GM23338 (cell line): ENCODE measurements around the gene BTN2A1. TPM values are rescaled to one million over a fixed set of nuclear protein-coding genes. Genes with fewer than 3 reads are reported as not detected.

Source experiments
- ATAC-seq: fragments of 200-7000 bp; cut with Tn5 transposase; 3 replicates; pipeline ENCODE4 v1.9.1; 2020
- DNase-seq: peaks from one replicate; pipeline ENCODE4 v3.0.0-alpha.2; 2015; ENCODE audit warnings: low spot score
- H2AFZ ChIP-seq: fragments of 200-600 bp; sonication (generic); 2 replicates; pipeline ENCODE4 v1.8.0; 2016; ENCODE audit warnings: antibody characterized with exemption, mild to moderate bottlenecking, moderate library complexity
- H3F3A ChIP-seq: fragments of 200-600 bp; sonication (generic); replicated peaks from 2 replicates; pipeline ENCODE4 v1.8.0; 2017; ENCODE audit warnings: antibody characterized with exemption, mixed run types, low read depth
- H3K27ac ChIP-seq: fragments of 200-600 bp; sonication (generic); 2 replicates; pipeline ENCODE4 v1.6.1; 2016; ENCODE audit warnings: low read depth
- H3K27me3 ChIP-seq: fragments of 200-600 bp; sonication (generic); 2 replicates; pipeline ENCODE4 v1.8.0; 2016; ENCODE audit warnings: mild to moderate bottlenecking, mixed run types, moderate library complexity; ENCODE audit not compliant: insufficient read depth
- H3K36me3 ChIP-seq: fragments of 200-600 bp; sonication (generic); 2 replicates; pipeline ENCODE4 v1.8.0; 2016; ENCODE audit warnings: mild to moderate bottlenecking; ENCODE audit not compliant: insufficient read depth
- H3K4me1 ChIP-seq: fragments of 200-600 bp; sonication (generic); 2 replicates; pipeline ENCODE4 v1.8.0; 2016; ENCODE audit warnings: mild to moderate bottlenecking, moderate library complexity; ENCODE audit not compliant: insufficient read depth
- H3K4me2 ChIP-seq: fragments of 200-600 bp; sonication (generic); 2 replicates; pipeline ENCODE4 v1.7.1; 2017; ENCODE audit warnings: mixed run types
- H3K4me3 ChIP-seq: fragments of 200-600 bp; sonication (generic); 2 replicates; pipeline ENCODE4 v1.6.1; 2016; ENCODE audit warnings: mixed run types
- H3K79me2 ChIP-seq: fragments of 200-600 bp; sonication (generic); replicated peaks from 2 replicates; pipeline ENCODE4 v1.8.0; 2017; ENCODE audit warnings: mild to moderate bottlenecking; ENCODE audit not compliant: insufficient read depth
- H3K9me2 ChIP-seq: fragments of 200-600 bp; sonication (generic); 2 replicates; pipeline ENCODE4 v1.8.0; 2017; ENCODE audit not compliant: insufficient read depth
- H4K20me1 ChIP-seq: fragments of 200-600 bp; sonication (generic); replicated peaks from 2 replicates; pipeline ENCODE4 v1.8.0; 2017; ENCODE audit warnings: mild to moderate bottlenecking; ENCODE audit not compliant: insufficient read depth
- H3K27ac Mint-ChIP-seq: 2 replicates; pipeline ENCODE4 v1.8.0; 2020; ENCODE audit warnings: inconsistent platforms, mild to moderate bottlenecking, moderate library complexity, mixed read lengths
- H3K27me3 Mint-ChIP-seq: 3 replicates; pipeline ENCODE4 v1.8.0; 2022; ENCODE audit warnings: low read depth, mild to moderate bottlenecking, moderate library complexity, mixed read lengths, inconsistent platforms; ENCODE audit not compliant: insufficient read depth, poor library complexity
- H3K36me3 Mint-ChIP-seq: 3 replicates; pipeline ENCODE4 v1.8.0; 2021; ENCODE audit warnings: low read depth, mild to moderate bottlenecking, inconsistent platforms, moderate library complexity, mixed read lengths
- H3K4me1 Mint-ChIP-seq: 3 replicates; pipeline ENCODE4 v1.8.0; 2020; ENCODE audit warnings: mild to moderate bottlenecking, inconsistent platforms, mixed read lengths
- H3K4me3 Mint-ChIP-seq: 3 replicates; pipeline ENCODE4 v1.8.0; 2021; ENCODE audit warnings: moderate library complexity, mild to moderate bottlenecking, inconsistent platforms, mixed read lengths
- H3K9me3 Mint-ChIP-seq: 3 replicates; pipeline ENCODE4 v1.8.0; 2020; ENCODE audit warnings: moderate library complexity, mild to moderate bottlenecking, inconsistent platforms, mixed read lengths
- CTCF ChIP-seq, 2 experiments: fragments of 200-600 bp in 1 of 2; sonication (generic) in 1 of 2; conservative IDR thresholded peaks; 2 replicates each; pipeline versions ENCODE4 v1.5.1 to v1.6.1; 2016 to 2017; ENCODE audit warnings: antibody characterized with exemption in 2 of 2, low read depth in 2 of 2, mild to moderate bottlenecking in 2 of 2, moderate library complexity in 1 of 2
- ETS1 ChIP-seq: IDR thresholded peaks from 2 replicates; pipeline ENCODE4 v1.6.1; 2016; ENCODE audit warnings: antibody characterized with exemption
- JUNB ChIP-seq: IDR thresholded peaks from one replicate; pipeline ENCODE4 v1.6.1; 2016; ENCODE audit warnings: antibody characterized with exemption; ENCODE audit not compliant: unreplicated experiment
- STAT1 ChIP-seq: IDR thresholded peaks from one replicate; pipeline ENCODE4 v1.6.1; 2016; ENCODE audit warnings: antibody characterized with exemption; ENCODE audit not compliant: unreplicated experiment
- ZNF114 ChIP-seq: fragments of 250-450 bp; sonication (Bioruptor Pico); IDR thresholded peaks from 2 replicates; pipeline ENCODE4 v1.5.0; 2020; ENCODE audit warnings: mild to moderate bottlenecking, moderate library complexity
- polyA plus RNA-seq: library from polyadenylated mRNA; unstranded; fragments of >200 nt; fragmentation: Nextera tagmentation; extraction: Ambion mirVana; gene quantifications from 2 replicates; pipeline ENCODE4 v1.2.1, GENCODE V29; 2016
- total RNA-seq: library from RNA; depleted of rRNA; stranded (reverse); fragments of >200 nt; shearing (Covaris generic); gene quantifications from 2 replicates; pipeline ENCODE4 v1.2.3, GENCODE V29; 2014
- TF ChIP-seq, protein P1 (sequence below): IDR thresholded peaks from one replicate; pipeline ENCODE4 v1.6.1; 2018; ENCODE audit warnings: antibody characterized with exemption; ENCODE audit not compliant: unreplicated experiment

Gene BTN2A1
- total and polyA plus RNA-seq, 2 experiments from 2014 or later, result 6.3 to 7.0 TPM

- Mint-ChIP-seq H3K4me1 (no peaks in the 10 kb centered on the region), H3K27ac (no peak overlapping the region), H3K9me3 (no peaks in the 10 kb centered on the region), H3K4me3 (no peak overlapping the region), H3K27me3 (peaks cover 2% of the 10 kb centered on the region), H3K36me3 (no peaks in the 10 kb centered on the region)
- no peak overlapping the region for H3K27ac ChIP-seq
- no peak overlapping the region for H2AFZ ChIP-seq
- DNase-seq, result no peak
- H3K27me3 ChIP-seq, result no peaks in the 10 kb centered on the region
- ATAC-seq, result no peak
- no peaks in the 10 kb centered on the region for H3K4me1 ChIP-seq
- no peaks in the 10 kb centered on the region for H3K79me2 ChIP-seq
- no peaks in the 10 kb centered on the region for H3F3A ChIP-seq
- H3K36me3 ChIP-seq, result no peaks in the 10 kb centered on the region
- no peaks in the 10 kb centered on the region for H4K20me1 ChIP-seq
- no peak overlapping the region for H3K4me3 ChIP-seq
- TF ChIP-seq ETS1, result no peak
- TF ChIP-seq STAT1, result no peak
- TF ChIP-seq ZNF114, result no peak
- TF ChIP-seq, protein P1, sequence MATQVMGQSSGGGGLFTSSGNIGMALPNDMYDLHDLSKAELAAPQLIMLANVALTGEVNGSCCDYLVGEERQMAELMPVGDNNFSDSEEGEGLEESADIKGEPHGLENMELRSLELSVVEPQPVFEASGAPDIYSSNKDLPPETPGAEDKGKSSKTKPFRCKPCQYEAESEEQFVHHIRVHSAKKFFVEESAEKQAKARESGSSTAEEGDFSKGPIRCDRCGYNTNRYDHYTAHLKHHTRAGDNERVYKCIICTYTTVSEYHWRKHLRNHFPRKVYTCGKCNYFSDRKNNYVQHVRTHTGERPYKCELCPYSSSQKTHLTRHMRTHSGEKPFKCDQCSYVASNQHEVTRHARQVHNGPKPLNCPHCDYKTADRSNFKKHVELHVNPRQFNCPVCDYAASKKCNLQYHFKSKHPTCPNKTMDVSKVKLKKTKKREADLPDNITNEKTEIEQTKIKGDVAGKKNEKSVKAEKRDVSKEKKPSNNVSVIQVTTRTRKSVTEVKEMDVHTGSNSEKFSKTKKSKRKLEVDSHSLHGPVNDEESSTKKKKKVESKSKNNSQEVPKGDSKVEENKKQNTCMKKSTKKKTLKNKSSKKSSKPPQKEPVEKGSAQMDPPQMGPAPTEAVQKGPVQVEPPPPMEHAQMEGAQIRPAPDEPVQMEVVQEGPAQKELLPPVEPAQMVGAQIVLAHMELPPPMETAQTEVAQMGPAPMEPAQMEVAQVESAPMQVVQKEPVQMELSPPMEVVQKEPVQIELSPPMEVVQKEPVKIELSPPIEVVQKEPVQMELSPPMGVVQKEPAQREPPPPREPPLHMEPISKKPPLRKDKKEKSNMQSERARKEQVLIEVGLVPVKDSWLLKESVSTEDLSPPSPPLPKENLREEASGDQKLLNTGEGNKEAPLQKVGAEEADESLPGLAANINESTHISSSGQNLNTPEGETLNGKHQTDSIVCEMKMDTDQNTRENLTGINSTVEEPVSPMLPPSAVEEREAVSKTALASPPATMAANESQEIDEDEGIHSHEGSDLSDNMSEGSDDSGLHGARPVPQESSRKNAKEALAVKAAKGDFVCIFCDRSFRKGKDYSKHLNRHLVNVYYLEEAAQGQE, result no peak
- no peak for TF ChIP-seq CTCF (conservative IDR thresholded peaks at IDR 0.05; ENCODE audit: low read depth in 2 of 2)
- no peak for TF ChIP-seq JUNB
- H3K4me2 ChIP-seq, result no peak overlapping the region
- H3K9me2 ChIP-seq, result no peaks in the 10 kb centered on the region
Observed at GRCh38 chr6:26447257-26447656, 10.5 kb upstream of the BTN2A1 start.

DNA sequence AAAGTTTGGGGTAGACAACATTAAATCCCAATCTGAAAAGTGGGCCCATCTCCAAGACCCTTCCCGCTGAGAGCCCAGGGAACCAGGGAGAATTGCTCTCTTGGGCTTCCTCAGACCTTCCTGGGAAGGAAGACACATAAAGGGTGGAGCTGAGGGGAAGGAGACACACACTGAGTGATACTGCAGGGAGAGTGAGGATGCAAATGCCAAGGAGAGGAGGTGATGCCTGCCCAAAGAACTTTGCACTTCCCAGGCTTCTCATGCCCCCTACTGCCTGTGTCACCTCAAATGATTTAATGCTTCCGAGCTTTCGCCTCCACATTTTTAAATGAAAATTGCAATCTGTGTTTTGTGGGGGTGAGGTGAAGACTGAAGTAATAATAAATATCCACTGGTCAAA is 7.5 kb upstream of the BTN2A1 start:
- no peaks in the 10 kb centered on the region for H3K79me2 ChIP-seq
- TF ChIP-seq STAT1 (no peak), CTCF (conservative IDR thresholded peaks at IDR 0.05; ENCODE audit: low read depth in 2 of 2) (peak; percentile 26 to 42; a peak in 2 of 4 replicates)
- TF ChIP-seq, protein P1, result no peak

More for the DNA sequence above, 7.5 kb upstream of the BTN2A1 start:
- Mint-ChIP-seq H3K27me3 (peaks cover 2% of the 10 kb centered on the region), H3K9me3 (no peaks in the 10 kb centered on the region), H3K4me3 (no peak overlapping the region), H3K4me1 (no peaks in the 10 kb centered on the region), H3K36me3 (no peaks in the 10 kb centered on the region), H3K27ac (no peak overlapping the region)
- Histone ChIP-seq H3K9me2 (no peaks in the 10 kb centered on the region), H3K27ac (no peak overlapping the region), H3K36me3 (no peaks in the 10 kb centered on the region), H4K20me1 (no peaks in the 10 kb centered on the region), H3K4me3 (no peak overlapping the region), H3K4me1 (no peaks in the 10 kb centered on the region), H3K4me2 (no peak overlapping the region), H3F3A (no peaks in the 10 kb centered on the region), H3K27me3 (no peaks in the 10 kb centered on the region), H2AFZ (no peak overlapping the region)
- ATAC-seq, result peak; percentile 78
- peak; percentile 39 for DNase-seq
